Heart left ventricle (tissue), 16 donors: ENCODE data around the gene RGPD8. TPM values are rescaled to one million over a fixed set of nuclear protein-coding genes. Genes with fewer than 3 reads are reported as not detected.

Experiments
- ATAC-seq, 4 donors: fragments of 200-7000 bp; cut with Tn5 transposase; one replicate each; pipeline ENCODE4 v1.9.1; 2020 to 2022; ENCODE audit warnings: moderate library complexity in 4 of 4, mild to moderate bottlenecking in 3 of 4, moderate number of reproducible peaks in 1 of 4
- DNase-seq, 5 donors: peaks; one replicate each; pipeline ENCODE4 v3.0.0-alpha.2; 2020
- H3K27ac ChIP-seq, 12 donors: fragments of 200-600 bp; sonication (generic) in 4 of 12; one replicate each; pipeline versions ENCODE4 v1.5.0 to v1.8.0; 2016 to 2022; ENCODE audit warnings: mild to moderate bottlenecking in 2 of 12
- H3K27me3 ChIP-seq, 9 donors: fragments of 200-600 bp; sonication (generic) in 2 of 9; one replicate each; pipeline versions ENCODE4 v1.5.1 to v1.8.0; 2016 to 2022; ENCODE audit warnings: mild to moderate bottlenecking in 3 of 9
- H3K36me3 ChIP-seq, 9 donors: fragments of 200-600 bp; sonication (generic) in 2 of 9; one replicate each; pipeline versions ENCODE4 v1.5.0 to v1.8.0; 2018 to 2022; ENCODE audit warnings: mild to moderate bottlenecking in 2 of 9
- H3K4me1 ChIP-seq, 12 donors: fragments of 200-600 bp; sonication (generic) in 4 of 12; one replicate each; pipeline versions ENCODE4 v1.5.0 to v1.8.0; 2016 to 2022; ENCODE audit warnings: mild to moderate bottlenecking in 3 of 12
- H3K4me3 ChIP-seq, 12 donors: fragments of 200-600 bp; sonication (generic) in 4 of 12; one replicate each; pipeline versions ENCODE4 v1.5.0 to v1.8.0; 2017 to 2022; ENCODE audit warnings: mild to moderate bottlenecking in 9 of 12, moderate library complexity in 4 of 12
- H3K9me3 ChIP-seq, 12 donors: fragments of 200-600 bp; sonication (generic) in 4 of 12; one replicate each; pipeline versions ENCODE4 v1.5.0 to v1.8.0; 2016 to 2022; ENCODE audit warnings: mild to moderate bottlenecking in 1 of 12
- CTCF ChIP-seq, 12 donors: fragments of 200-600 bp; sonication (generic) in 4 of 12; IDR thresholded peaks; one replicate each; pipeline versions ENCODE4 v1.5.0 to v1.8.0; 2018 to 2022; ENCODE audit warnings: antibody characterized with exemption in 12 of 12, mild to moderate bottlenecking in 5 of 12
- POLR2A ChIP-seq, 2 donors: fragments of 450-650 bp; IDR thresholded peaks; one replicate each; pipeline ENCODE4 v1.6.1; 2017; ENCODE audit warnings: antibody characterized with exemption in 2 of 2, mild to moderate bottlenecking in 2 of 2, moderate library complexity in 2 of 2
- WGBS, 4 donors: extraction: QIAGEN DNeasy Blood & Tissue Kit in 2 of 4; methylation state at CpG; one replicate each; pipeline versions ENCODE4 v1.1.5 to v1.1.7; 2013 to 2018; 5-methylcytosine and 5-hydroxymethylcytosine counted together
- intact Hi-C, 10 donors: fragments of 100-400 bp; cut with DNase I; formaldehyde crosslinking; loops; one replicate each; pipeline versions ENCODE4 v1.11.1 to v1.14.2; 2022
- polyA plus RNA-seq, 2 donors: library from polyadenylated mRNA; stranded (reverse); fragments of 200-250 nt; gene quantifications; one replicate each; pipeline ENCODE4 v1.2.3, GENCODE V29; 2013
- total RNA-seq, 9 donors: library from RNA; depleted of rRNA in 2 of 9; stranded (reverse); fragments of >200 nt in 2 of 9; fragmentation: NEBNext Ultra II Directional in 3 of 9; extraction: Animal tissue kit (Norgen Biotek cat#: 25700) in 3 of 9; gene quantifications; one replicate each; pipeline versions ENCODE4 v1.1.0 to v1.2.4, GENCODE V29; 2016 to 2023
- donor health status: ischemic (EF 13 %, LVEDD 7.1; RV severe dilation, severe dysfunction).
- donor health status: healthy with polysubstance abuse.
- donor health status: DM: no; HTN: yes; CAD: no.
- donor health status: DM: no; HTN: no; CAD: no.
- donor health status: ischemic (EF 25% LVEDD 6.9; RV normal size, moderate dysfunction).
- donor health status: ischemic (EF 25% LVEDD 5.7; RV mildly dilated, moderate dysfunction).
- donor health status: healthy.
- donor health status: DM: yes; HTN: yes; CAD: no.
- donor health status: ischemic (EF 35%, LVEDD 5.7; RV mildly dilated, moderate dysfunction).
- donor health status: nonischemic (EF 11% LVEDD 7.7; RV severe dilation, severe dysfunction).
- donor health status: DM: yes; HTN: yes; CAD: no.
- donor health status: PGD.
- donor health status: ischemic (EF 29% LVEDD 5.4; RV normal size, mild dysfunction).
- donor health status: nonischemic (EF 23%, LVEDD 6.1; RV moderate dilation, normal function).

Gene RGPD8
- total and polyA plus RNA-seq, 11 donors, result 1.4 to 9.0 (median 6.9) TPM

DNA sequence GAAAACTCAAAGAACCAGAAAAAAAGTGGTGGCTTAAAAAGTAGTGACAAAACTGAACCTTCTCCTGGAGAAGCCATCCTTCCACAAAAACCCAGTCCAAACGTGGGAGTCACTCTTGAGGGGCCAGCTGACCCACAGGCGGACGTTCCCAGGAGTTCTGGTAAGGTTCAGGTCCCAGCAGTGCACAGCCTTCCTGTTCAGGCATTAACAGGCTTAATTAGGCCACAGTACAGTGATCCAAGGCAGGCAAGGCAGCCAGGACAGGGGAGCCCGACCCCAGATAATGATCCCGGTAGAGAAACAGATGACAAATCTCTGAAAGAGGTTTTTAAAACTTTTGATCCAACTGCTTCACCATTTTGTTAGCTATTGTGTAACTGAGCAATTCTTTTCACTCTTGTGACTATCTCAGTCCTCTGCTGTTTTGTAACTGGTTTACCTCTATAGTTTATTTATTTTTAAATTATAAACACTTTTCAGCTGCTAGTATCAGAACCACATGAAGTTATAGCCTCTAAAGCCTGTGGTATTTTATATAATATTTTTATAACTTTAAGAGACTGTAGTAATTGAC, 101.2 kb downstream of the RGPD8 start:
- Histone ChIP-seq H3K4me3 (no peak overlapping the region), H3K27me3 (no peaks in the 10 kb centered on the region), H3K27ac (no peak overlapping the region), H3K36me3 (peaks cover 0 to 61% (median 25%) of the 10 kb centered on the region in 9 donors), H3K9me3 (peaks cover 0 to 9% (median 0%) of the 10 kb centered on the region in 12 donors), H3K4me1 (peaks cover 0 to 4% (median 0%) of the 10 kb centered on the region in 12 donors)
- DNase-seq, result no peak
- TF ChIP-seq POLR2A (IDR thresholded peaks at IDR 0.05) (no peak), CTCF (IDR thresholded peaks at IDR 0.05) (no peak)
- ATAC-seq, result no peak
- 72 to 85% (median 73%) methylated on average over 5 of the region's 5 CpGs for WGBS, 4 donors
- intact Hi-C loops, result no loop called here

GRCh38 chr2:112322919-112323318, 110.5 kb downstream of the RGPD8 start:
- no peak overlapping the region for H3K4me3 ChIP-seq
- WGBS, 4 donors, result 91 to 97% (median 95%) methylated on average over 3 of the region's 3 CpGs
- H3K4me1 ChIP-seq, result no peaks in the 10 kb centered on the region
- intact Hi-C loops, result no loop called here
- no peaks in the 10 kb centered on the region for H3K27me3 ChIP-seq
- no peak for TF ChIP-seq CTCF (IDR thresholded peaks at IDR 0.05)
- no peak for TF ChIP-seq POLR2A (IDR thresholded peaks at IDR 0.05)
- peaks cover 0 to 9% (median 0%) of the 10 kb centered on the region in 12 donors for H3K9me3 ChIP-seq
- ATAC-seq, result no peak
- DNase-seq, result no peak
- no peak overlapping the region for H3K27ac ChIP-seq
- H3K36me3 ChIP-seq, result peaks cover 0 to 81% (median 39%) of the 10 kb centered on the region in 9 donors

GRCh38 chr2:112321375-112322320, 111.8 kb downstream of the RGPD8 start:
- intact Hi-C loops, result no loop called here
- WGBS, 4 donors, result 91 to 94% (median 93%) methylated on average over 3 of the region's 3 CpGs
- TF ChIP-seq POLR2A (IDR thresholded peaks at IDR 0.05) (no peak), CTCF (IDR thresholded peaks at IDR 0.05) (no peak)
- H3K9me3 ChIP-seq, result no peaks in the 10 kb centered on the region
- H3K36me3 ChIP-seq, result peaks cover 0 to 80% (median 36%) of the 10 kb centered on the region in 9 donors
- DNase-seq (no peak), ATAC-seq (no peak)
- H3K27ac ChIP-seq, result no peak overlapping the region
- H3K4me1 ChIP-seq, result no peaks in the 10 kb centered on the region
- H3K27me3 ChIP-seq, result no peaks in the 10 kb centered on the region
- H3K4me3 ChIP-seq, result no peak overlapping the region

Other genes with a start within 250 kb of the RGPD8 start
- gene ZC3H8, start 178.6 kb downstream of the RGPD8 start, total RNA-seq, result 10 to 100 TPM in 3 of 9 donors, 1 to 10 TPM in 6; 5.1 to 12.2 (median 8.1) TPM
- gene ZC3H8, start 178.6 kb downstream of the RGPD8 start, polyA plus RNA-seq, result 1 to 10 TPM; 6.3 to 7.8 TPM
- 10 to 100 TPM; 11.3 to 30.1 (median 18.0) TPM for gene ZC3H6, start 158.0 kb downstream of the RGPD8 start, total RNA-seq
- gene ZC3H6, start 158.0 kb downstream of the RGPD8 start, polyA plus RNA-seq, result 10 to 100 TPM in 1 of 2 donors, 1 to 10 TPM in 1; 1.5 to 11.7 TPM
- gene TTL, start 48.5 kb upstream of the RGPD8 start, total RNA-seq, result 10 to 100 TPM; 25.2 to 55.3 (median 46.6) TPM
- 10 to 100 TPM; 13.0 to 29.0 TPM for gene TTL, start 48.5 kb upstream of the RGPD8 start, polyA plus RNA-seq
- gene POLR1B, start 108.8 kb upstream of the RGPD8 start, total RNA-seq, result 10 to 100 TPM in 5 of 9 donors, 1 to 10 TPM in 4; 6.0 to 15.5 (median 10.4) TPM
- 1 to 10 TPM; 3.3 to 6.5 TPM for gene POLR1B, start 108.8 kb upstream of the RGPD8 start, polyA plus RNA-seq
- 10 to 100 TPM; 18.6 to 26.2 (median 22.1) TPM for gene CHCHD5, start 151.0 kb upstream of the RGPD8 start, total RNA-seq
- 10 to 100 TPM; 23.6 to 32.2 TPM for gene CHCHD5, start 151.0 kb upstream of the RGPD8 start, polyA plus RNA-seq
- 10 to 100 TPM in 7 of 9 donors, 1 to 10 TPM in 2; 5.6 to 51.7 (median 12.0) TPM for gene SLC20A1, start 212.3 kb upstream of the RGPD8 start, total RNA-seq
- gene SLC20A1, start 212.3 kb upstream of the RGPD8 start, polyA plus RNA-seq, result 10 to 100 TPM in 1 of 2 donors, 1 to 10 TPM in 1; 7.6 to 12.2 TPM